Hematopoietic multipotent progenitor cell treated with erythropoietin and hydrocortisone succinate and interleukin-3 and kit ligand, for 17 days (in vitro differentiated cells): ENCODE results near the gene EIF4EBP2.

Source experiments
- DNase-seq: peaks from one replicate; pipeline ENCODE4 v3.0.0-alpha.2; 2015; ENCODE audit warnings: low spot score

EIF4EBP2 gene

GRCh38 chr10:70404036-70404786 lies at the start of gene EIF4EBP2:
Gene EIF4EBP2 (plus strand): TSS chr10:70404145. CDS start chr10:70404402, 257 bp downstream.
- DNase-seq = peak; percentile 92

GRCh38 chr10:70354556-70354955 lies 49.4 kb upstream of the EIF4EBP2 start:
- DNase-seq = no peak

- no peak for DNase-seq
These were observed 48.6 kb upstream of the EIF4EBP2 start for GRCh38 chr10:70355051-70356021.

GRCh38 chr10:70357565-70357964 lies 46.4 kb upstream of the EIF4EBP2 start:
- DNase-seq = no peak

GRCh38 chr10:70358446-70358845 lies 45.5 kb upstream of the EIF4EBP2 start:
- DNase-seq = no peak

GRCh38 chr10:70359017-70359550 lies 44.9 kb upstream of the EIF4EBP2 start:
- DNase-seq = no peak

- no peak for DNase-seq
These were observed 43.7 kb upstream of the EIF4EBP2 start for GRCh38 chr10:70360215-70360614.

GRCh38 chr10:70362328-70362727 lies 41.6 kb upstream of the EIF4EBP2 start:
- no peak for DNase-seq

GRCh38 chr10:70363292-70363691 lies 40.7 kb upstream of the EIF4EBP2 start:
- no peak for DNase-seq

- peak; percentile 87 for DNase-seq
These were observed 39.8 kb upstream of the EIF4EBP2 start for GRCh38 chr10:70363971-70364771.

- DNase-seq = no peak
These were observed 39.2 kb upstream of the EIF4EBP2 start for GRCh38 chr10:70364772-70365091.

GRCh38 chr10:70367195-70367796 lies 36.6 kb upstream of the EIF4EBP2 start:
- no peak for DNase-seq

- no peak for DNase-seq
These were observed 35.0 kb upstream of the EIF4EBP2 start for GRCh38 chr10:70368774-70369482.

GRCh38 chr10:70369498-70370018 lies 34.4 kb upstream of the EIF4EBP2 start:
- DNase-seq = no peak

- no peak for DNase-seq
These were observed 33.2 kb upstream of the EIF4EBP2 start for GRCh38 chr10:70370766-70371165.

GRCh38 chr10:70371846-70372245 lies 32.1 kb upstream of the EIF4EBP2 start:
- DNase-seq = no peak

- no peak for DNase-seq
These were observed 28.9 kb upstream of the EIF4EBP2 start for GRCh38 chr10:70374775-70375614.

GRCh38 chr10:70376436-70377378 lies 27.2 kb upstream of the EIF4EBP2 start:
- DNase-seq = no peak

GRCh38 chr10:70378122-70378521 lies 25.8 kb upstream of the EIF4EBP2 start:
- no peak for DNase-seq
